Upper lobe of right lung (tissue), 1 donor: ENCODE results near the gene RIN3. TPM values are rescaled to one million over a fixed set of nuclear protein-coding genes. Genes with fewer than 3 reads are reported as not detected.

Experiments
- ATAC-seq: fragments of 200-7000 bp; cut with Tn5 transposase; one replicate; pipeline ENCODE4 v1.9.1; 2020; ENCODE audit warnings: mild to moderate bottlenecking, moderate library complexity
- DNase-seq: peaks from one replicate; pipeline ENCODE4 v3.0.0-alpha.2; 2020
- H3K27ac ChIP-seq: fragments of 200-600 bp; one replicate; pipeline ENCODE4 v1.8.0; 2022
- H3K27me3 ChIP-seq: fragments of 200-600 bp; one replicate; pipeline ENCODE4 v1.8.0; 2022; ENCODE audit warnings: mild to moderate bottlenecking
- H3K36me3 ChIP-seq: fragments of 200-600 bp; one replicate; pipeline ENCODE4 v1.8.0; 2022
- H3K4me1 ChIP-seq: fragments of 200-600 bp; one replicate; pipeline ENCODE4 v1.8.0; 2022
- H3K4me3 ChIP-seq: fragments of 200-600 bp; one replicate; pipeline ENCODE4 v1.8.0; 2022; ENCODE audit warnings: mild to moderate bottlenecking
- H3K9me3 ChIP-seq: fragments of 200-600 bp; one replicate; pipeline ENCODE4 v1.8.0; 2022
- CTCF ChIP-seq: fragments of 200-600 bp; IDR thresholded peaks from one replicate; pipeline ENCODE4 v1.8.0; 2022; ENCODE audit warnings: antibody characterized with exemption
- intact Hi-C: fragments of 100-400 bp; cut with DNase I; formaldehyde crosslinking; loops from one replicate; pipeline ENCODE4 v1.11.0; 2022
- total RNA-seq: library from RNA; stranded (reverse); fragmentation: NEBNext Ultra II Directional; extraction: Animal tissue kit (Norgen Biotek cat#: 25700); gene quantifications from one replicate; pipeline ENCODE4 v1.2.1, GENCODE V29; 2021
- donor health status: DM: no; HTN: yes; CAD: no; lungs with severe emphysema.

RIN3 gene
- total RNA-seq, 1 donor from 2014 or later: 56.0 TPM

GRCh38 chr14:92481386-92481785, 32.2 kb upstream of the RIN3 start:
- DNase-seq (no peak), ATAC-seq (no peak)
- Histone ChIP-seq H3K9me3 (no peaks in the 10 kb centered on the region), H3K4me3 (no peak overlapping the region), H3K36me3 (no peaks in the 10 kb centered on the region), H3K4me1 (peaks cover 7% of the 10 kb centered on the region), H3K27me3 (no peaks in the 10 kb centered on the region), H3K27ac (no peak overlapping the region)
- intact Hi-C loops: no loop called here
- peak; percentile 13 for TF ChIP-seq CTCF

GRCh38 chr14:92481811-92482555, 31.6 kb upstream of the RIN3 start:
- H3K4me1 ChIP-seq: peaks cover 12% of the 10 kb centered on the region
- H3K9me3 ChIP-seq: no peaks in the 10 kb centered on the region
- H3K4me3 ChIP-seq: no peak overlapping the region
- no peaks in the 10 kb centered on the region for H3K27me3 ChIP-seq
- H3K36me3 ChIP-seq: no peaks in the 10 kb centered on the region
- intact Hi-C loops: no loop called here
- ATAC-seq (no peak), DNase-seq (no peak)
- H3K27ac ChIP-seq: no peak overlapping the region
- no peak for TF ChIP-seq CTCF

GRCh38 chr14:92482621-92483319, 30.8 kb upstream of the RIN3 start:
- Histone ChIP-seq H3K36me3 (no peaks in the 10 kb centered on the region), H3K4me1 (peaks cover 20% of the 10 kb centered on the region), H3K4me3 (no peak overlapping the region), H3K9me3 (no peaks in the 10 kb centered on the region), H3K27ac (no peak overlapping the region), H3K27me3 (no peaks in the 10 kb centered on the region)
- TF ChIP-seq CTCF: no peak
- intact Hi-C loops: no loop called here
- no peak for DNase-seq
- no peak for ATAC-seq

GRCh38 chr14:92484132-92484823, 29.3 kb upstream of the RIN3 start:
- Histone ChIP-seq H3K27ac (no peak overlapping the region), H3K9me3 (no peaks in the 10 kb centered on the region), H3K36me3 (no peaks in the 10 kb centered on the region), H3K4me3 (no peak overlapping the region), H3K4me1 (peaks cover 24% of the 10 kb centered on the region), H3K27me3 (no peaks in the 10 kb centered on the region)
- DNase-seq: no peak
- ATAC-seq: no peak
- TF ChIP-seq CTCF: no peak
- intact Hi-C loops: no loop called here

- Histone ChIP-seq H3K4me1 (peaks cover 34% of the 10 kb centered on the region), H3K4me3 (no peak overlapping the region), H3K36me3 (no peaks in the 10 kb centered on the region), H3K9me3 (no peaks in the 10 kb centered on the region), H3K27me3 (no peaks in the 10 kb centered on the region), H3K27ac (no peak overlapping the region)
- no peak for TF ChIP-seq CTCF
- intact Hi-C loops: no loop called here
- ATAC-seq: no peak
- DNase-seq: no peak
Measured at GRCh38 chr14:92486881-92487280, 26.7 kb upstream of the RIN3 start.
